GM15510 (cell line): Measurements from ENCODE around the gene CAMLG.

Experiments used
- POLR2A ChIP-seq: IDR thresholded peaks from 3 replicates; pipeline ENCODE4 v1.6.1; 2011; ENCODE audit warnings: borderline replicate concordance; ENCODE audit not compliant: insufficient read length; ENCODE audit errors: extremely low read depth

Gene CAMLG

GRCh38 chr5:134738133-134738962 lies at the start of gene CAMLG:
TSS of gene CAMLG (plus strand) at chr5:134738548. CDS start at chr5:134738621, 73 bp downstream.
- peak; percentile 84 for TF ChIP-seq POLR2A

DNA sequence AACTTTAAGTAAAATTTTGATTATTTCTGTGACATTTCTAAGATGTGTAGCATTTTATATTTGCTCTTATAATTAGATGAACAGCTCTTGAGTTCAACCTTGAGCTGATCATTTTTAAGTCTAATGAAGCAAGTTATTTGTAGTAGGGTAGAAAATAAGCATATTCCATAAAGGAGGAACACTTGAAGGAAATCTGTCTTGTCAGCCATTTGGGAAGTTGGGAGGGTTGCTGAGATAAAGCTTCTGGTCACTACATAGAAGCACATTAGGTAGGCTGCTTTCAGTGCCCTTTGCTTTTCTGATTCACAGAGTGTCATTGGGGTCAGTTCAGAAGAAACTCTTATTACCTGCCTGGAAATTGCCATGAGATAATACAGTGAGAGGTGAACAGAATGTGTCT lies 45.6 kb upstream of the CAMLG start:
- no peak for TF ChIP-seq POLR2A

- TF ChIP-seq POLR2A = no peak
These were observed 30.0 kb upstream of the CAMLG start for GRCh38 chr5:134708301-134708700.

- TF ChIP-seq POLR2A = no peak
These were observed 24.2 kb upstream of the CAMLG start for GRCh38 chr5:134714120-134714519.

DNA sequence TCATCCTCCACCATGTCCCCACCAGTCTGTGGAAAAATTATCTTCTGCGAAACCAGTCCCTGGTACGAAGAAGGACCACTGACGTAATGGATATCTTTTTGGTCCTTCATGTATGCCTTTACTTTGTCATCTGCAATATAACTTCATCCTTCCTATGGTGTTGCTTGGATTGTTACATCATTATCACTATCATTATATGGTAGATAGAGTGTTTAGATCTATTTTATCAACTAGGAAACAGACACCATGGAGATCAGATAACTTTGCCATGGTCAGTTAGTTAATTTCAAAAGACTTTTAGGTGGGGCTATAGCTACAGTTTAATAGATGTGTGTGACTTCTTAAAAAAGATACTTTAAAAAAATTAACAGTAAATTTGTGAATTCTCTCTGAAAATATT lies 23.8 kb upstream of the CAMLG start:
- TF ChIP-seq POLR2A = no peak

DNA sequence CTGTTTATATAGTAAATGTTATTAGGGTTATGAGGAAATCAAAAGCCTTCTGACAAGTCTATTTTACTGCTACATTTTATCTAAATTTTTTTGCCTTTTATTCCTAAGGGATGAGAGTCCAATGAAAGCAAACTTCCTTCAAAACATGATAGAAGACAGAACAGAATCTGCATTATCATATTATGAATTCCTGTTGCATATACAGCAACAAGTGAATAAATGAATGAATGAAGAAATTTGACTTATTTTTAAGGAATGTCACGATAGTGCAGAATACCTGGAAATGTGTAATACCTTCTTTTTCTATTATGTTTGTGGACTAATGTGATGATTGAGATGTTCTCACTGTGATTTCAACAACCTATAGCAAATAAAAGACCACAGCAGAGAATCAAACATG lies 13.5 kb upstream of the CAMLG start:
- TF ChIP-seq POLR2A = no peak

- no peak for TF ChIP-seq POLR2A
These were observed 5.5 kb upstream of the CAMLG start for GRCh38 chr5:134732819-134733218.

GRCh38 chr5:134735243-134735642 lies 3.1 kb upstream of the CAMLG start:
- no peak for TF ChIP-seq POLR2A

DNA sequence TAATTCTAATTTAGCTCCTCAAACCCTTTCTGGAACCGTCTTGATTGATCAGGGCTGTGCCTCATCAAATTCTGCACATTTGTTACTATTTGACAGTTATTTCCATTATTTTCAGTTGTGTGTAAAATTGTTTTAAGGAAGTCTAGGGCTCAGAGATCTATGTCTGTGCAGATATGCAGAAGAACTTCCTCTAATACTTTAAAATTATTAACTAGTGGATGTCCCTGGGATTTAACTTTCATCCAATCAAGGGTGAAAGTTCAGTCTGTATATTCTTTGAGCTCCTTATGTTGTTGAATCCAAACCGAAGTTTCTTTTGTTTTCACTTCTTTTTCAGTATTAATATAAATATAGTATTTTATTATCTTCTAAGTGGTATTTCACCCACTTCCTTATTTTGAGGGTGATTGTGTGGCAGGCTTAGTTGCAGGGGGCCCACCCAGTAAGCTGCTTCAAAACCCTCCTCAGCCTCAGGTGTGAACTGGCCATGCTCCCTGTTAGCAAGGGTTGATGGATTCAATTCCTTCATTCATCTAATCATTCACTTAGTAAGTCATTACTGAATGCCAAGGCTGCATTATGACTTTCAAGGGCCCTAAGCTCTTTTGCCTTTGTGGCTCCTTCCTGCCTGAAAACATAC lies 2.1 kb upstream of the CAMLG start:
- no peak for TF ChIP-seq POLR2A

- TF ChIP-seq POLR2A = no peak
These were observed 764 bp downstream of the CAMLG start for GRCh38 chr5:134738963-134739661.

GRCh38 chr5:134741052-134741451 lies 2.7 kb downstream of the CAMLG start:
- no peak for TF ChIP-seq POLR2A

DNA sequence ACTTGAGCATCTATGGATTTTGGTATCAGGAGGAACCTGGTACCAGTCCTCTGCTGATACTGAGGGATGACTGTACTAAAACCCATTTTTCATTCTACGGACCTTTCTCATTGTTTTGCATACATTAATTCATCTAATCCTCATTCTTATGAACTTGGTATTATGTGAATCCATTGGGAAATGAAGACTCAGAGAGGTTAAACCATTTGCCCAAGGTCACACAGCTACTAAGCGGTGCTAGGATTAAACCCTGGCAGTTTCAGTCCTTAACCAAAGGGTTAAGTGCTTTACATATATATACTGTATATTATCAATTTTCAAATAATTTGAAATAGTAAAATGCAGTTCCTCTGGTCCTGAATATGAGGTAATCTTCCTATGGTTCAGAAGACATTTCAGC lies 3.8 kb downstream of the CAMLG start:
- no peak for TF ChIP-seq POLR2A

- no peak for TF ChIP-seq POLR2A
These were observed 11.1 kb downstream of the CAMLG start for GRCh38 chr5:134749415-134749814.

DNA sequence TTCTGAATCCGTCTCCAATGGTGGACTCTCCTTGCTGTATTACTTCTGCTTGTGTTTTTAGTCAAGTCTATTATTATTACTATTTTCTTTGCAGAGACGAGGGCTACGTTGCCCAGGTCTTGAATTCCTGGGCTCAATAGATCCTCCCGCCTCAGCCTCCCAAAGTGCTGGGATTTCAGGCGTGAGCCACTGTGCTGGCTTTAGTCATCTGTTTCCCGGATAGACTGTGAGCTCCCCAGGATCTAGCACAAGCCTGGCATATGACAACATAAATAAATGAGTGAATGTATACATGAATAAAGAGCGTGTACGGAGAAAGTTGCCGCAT lies 19.8 kb downstream of the CAMLG start:
- TF ChIP-seq POLR2A = no peak

DNA sequence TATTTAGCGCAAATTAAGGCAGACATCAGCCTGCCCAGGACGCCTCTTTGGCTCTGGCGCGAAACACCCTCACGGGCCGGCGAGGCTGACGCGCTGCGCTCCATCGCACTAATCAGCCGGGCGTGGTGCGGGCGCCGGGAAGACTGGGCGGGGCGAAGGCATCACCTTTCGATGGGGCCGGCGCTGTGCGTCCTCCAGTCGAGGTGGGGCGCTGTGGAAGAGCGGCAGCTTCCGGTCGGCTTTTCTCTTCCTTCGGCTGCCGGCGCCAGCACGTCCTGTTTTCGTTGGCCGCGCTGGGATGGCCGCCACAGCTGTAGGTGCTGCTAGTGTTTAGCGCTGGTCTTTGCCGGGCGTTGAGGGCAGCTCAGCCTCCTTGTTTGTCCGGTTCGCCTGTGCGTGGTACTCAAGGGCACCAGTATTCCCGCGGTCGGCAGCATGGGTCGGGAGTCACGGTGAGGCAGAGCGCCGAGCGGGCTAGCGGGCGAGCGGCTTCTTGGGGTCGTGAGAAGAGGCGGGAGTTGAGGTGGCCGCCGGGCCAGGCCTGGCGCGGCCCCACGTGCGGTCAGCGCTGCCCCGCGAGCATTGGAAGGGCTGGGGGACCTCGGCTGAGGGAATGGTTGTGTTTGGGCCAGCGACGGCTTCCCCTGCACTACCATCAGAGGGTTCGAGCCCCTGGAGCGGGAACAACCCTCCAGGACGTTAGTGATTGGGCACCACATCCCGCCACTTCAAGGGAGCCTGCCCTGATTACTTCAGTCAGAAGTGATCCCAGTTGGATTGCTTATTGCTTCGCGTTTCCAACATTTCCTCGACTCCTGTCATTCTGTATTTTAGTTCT lies 20.4 kb downstream of the CAMLG start, which contains the start of gene DDX46:
DDX46 (plus strand) TSS at position 276 of the 838 bp plus-strand sequence; CDS start at position 436, 160 bp downstream.
- peak; percentile 91 for TF ChIP-seq POLR2A
